Right atrium auricular region (tissue), 2 donors: ENCODE data around the gene N4BP2. TPM values are rescaled to one million over a fixed set of nuclear protein-coding genes. Genes with fewer than 3 reads are reported as not detected.

Experiments
- DNase-seq: peaks from one replicate; pipeline ENCODE4 v3.0.0-alpha.2; 2019; ENCODE audit warnings: low spot score
- H3K27ac ChIP-seq, 2 donors: fragments of 200-600 bp; sonication (generic); 1 replicate in 1 of 2; 2 replicates in 1 of 2; pipeline ENCODE4 v1.5.1; 2016 to 2019
- H3K27me3 ChIP-seq, 2 donors: fragments of 200-600 bp; sonication (generic); one replicate each; pipeline versions ENCODE4 v1.5.1 to v1.6.0; 2017 to 2019
- H3K36me3 ChIP-seq: fragments of 200-600 bp; sonication (generic); one replicate; pipeline ENCODE4 v1.5.1; 2016
- H3K4me1 ChIP-seq, 2 donors: fragments of 200-600 bp; sonication (generic); one replicate each; pipeline versions ENCODE4 v1.5.1 to v1.6.0; 2017 to 2019
- H3K4me3 ChIP-seq, 2 donors: fragments of 200-600 bp; sonication (generic); 1 replicate in 1 of 2; 2 replicates in 1 of 2; pipeline ENCODE4 v1.5.1; 2017 to 2019; ENCODE audit warnings: mild to moderate bottlenecking in 1 of 2, moderate library complexity in 1 of 2
- H3K9me3 ChIP-seq, 2 donors: fragments of 200-600 bp; sonication (generic); one replicate each; pipeline ENCODE4 v1.5.1; 2019
- total RNA-seq, 2 donors: library from RNA; depleted of rRNA; stranded (reverse); fragments of >200 nt; gene quantifications; one replicate each; pipeline ENCODE4 v1.1.0, GENCODE V29; 2016
- TF ChIP-seq, protein P1 (sequence below), 2 donors: fragments of 200-600 bp; sonication (generic); IDR thresholded peaks; one replicate each; pipeline ENCODE4 v1.5.1; 2019; ENCODE audit warnings: antibody characterized with exemption in 2 of 2

N4BP2 gene
- total RNA-seq, 2 donors from 2014 or later: 3.2 to 6.4 TPM

DNA sequence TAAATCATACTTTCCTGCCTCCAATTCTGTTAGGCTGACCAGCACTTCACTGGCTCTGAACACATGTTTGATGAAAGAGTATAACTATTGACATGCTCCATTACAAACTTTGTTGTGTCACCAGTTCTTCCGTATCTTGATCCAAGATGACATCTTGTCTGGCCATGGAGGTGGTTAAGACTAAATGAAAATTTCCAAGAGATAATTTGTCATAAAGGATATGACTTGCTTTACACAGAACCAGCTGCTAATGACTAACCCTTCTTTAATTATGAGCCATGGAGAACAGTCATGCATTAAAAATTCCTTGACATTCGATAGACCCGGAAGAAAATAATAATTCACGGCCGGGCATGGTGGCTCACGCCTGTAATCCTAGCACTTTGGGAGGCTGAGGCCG, 17.7 kb upstream of the N4BP2 start:
- no peaks in the 10 kb centered on the region for H3K36me3 ChIP-seq
- DNase-seq: no peak
- H3K9me3 ChIP-seq: no peaks in the 10 kb centered on the region
- no peak overlapping the region for H3K4me3 ChIP-seq
- TF ChIP-seq, protein P1, sequence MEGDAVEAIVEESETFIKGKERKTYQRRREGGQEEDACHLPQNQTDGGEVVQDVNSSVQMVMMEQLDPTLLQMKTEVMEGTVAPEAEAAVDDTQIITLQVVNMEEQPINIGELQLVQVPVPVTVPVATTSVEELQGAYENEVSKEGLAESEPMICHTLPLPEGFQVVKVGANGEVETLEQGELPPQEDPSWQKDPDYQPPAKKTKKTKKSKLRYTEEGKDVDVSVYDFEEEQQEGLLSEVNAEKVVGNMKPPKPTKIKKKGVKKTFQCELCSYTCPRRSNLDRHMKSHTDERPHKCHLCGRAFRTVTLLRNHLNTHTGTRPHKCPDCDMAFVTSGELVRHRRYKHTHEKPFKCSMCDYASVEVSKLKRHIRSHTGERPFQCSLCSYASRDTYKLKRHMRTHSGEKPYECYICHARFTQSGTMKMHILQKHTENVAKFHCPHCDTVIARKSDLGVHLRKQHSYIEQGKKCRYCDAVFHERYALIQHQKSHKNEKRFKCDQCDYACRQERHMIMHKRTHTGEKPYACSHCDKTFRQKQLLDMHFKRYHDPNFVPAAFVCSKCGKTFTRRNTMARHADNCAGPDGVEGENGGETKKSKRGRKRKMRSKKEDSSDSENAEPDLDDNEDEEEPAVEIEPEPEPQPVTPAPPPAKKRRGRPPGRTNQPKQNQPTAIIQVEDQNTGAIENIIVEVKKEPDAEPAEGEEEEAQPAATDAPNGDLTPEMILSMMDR (IDR thresholded peaks at IDR 0.05): no peak
- no peak overlapping the region for H3K27ac ChIP-seq
- no peaks in the 10 kb centered on the region for H3K4me1 ChIP-seq
- no peaks in the 10 kb centered on the region for H3K27me3 ChIP-seq

DNA sequence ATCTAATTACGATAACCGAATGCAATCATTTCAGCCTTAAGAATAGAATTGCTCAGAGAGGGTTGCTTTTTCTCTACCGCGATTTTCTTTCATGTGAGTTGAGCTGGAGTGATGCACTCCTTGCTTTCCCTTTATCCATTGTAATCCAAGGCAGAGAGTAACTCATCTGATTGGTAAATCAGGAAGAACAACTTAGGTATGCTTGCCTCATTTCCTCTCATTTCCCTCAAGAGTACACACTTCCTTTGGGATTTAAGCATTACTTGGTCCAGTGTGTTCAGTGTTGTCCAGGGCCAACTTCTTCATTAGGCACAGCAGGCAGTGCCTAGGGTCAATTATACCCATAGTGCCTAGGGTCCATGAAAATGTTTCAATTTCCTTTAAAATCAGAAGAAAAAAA, 15.7 kb upstream of the N4BP2 start:
- DNase-seq: no peak
- H3K4me3 ChIP-seq: no peak overlapping the region

DNA sequence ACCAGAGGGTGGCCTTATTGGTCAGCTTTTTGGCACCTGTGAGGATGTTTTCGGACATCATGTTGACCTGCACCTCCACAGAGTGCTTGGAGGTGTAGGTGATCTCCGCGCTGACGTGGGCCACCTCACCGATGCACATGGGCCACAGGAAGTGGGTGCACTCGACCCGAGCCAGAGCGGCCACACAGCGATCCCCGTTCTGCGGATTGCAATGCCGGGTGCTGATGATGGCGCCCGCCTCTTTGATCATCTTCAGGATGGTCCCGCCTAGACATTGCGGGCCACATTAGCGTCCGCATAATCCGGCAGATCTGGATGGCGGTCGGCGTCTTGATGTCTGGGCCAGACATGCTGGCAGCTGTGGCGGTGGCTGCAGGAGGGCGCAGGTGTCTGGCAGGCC, 12.9 kb upstream of the N4BP2 start:
- TF ChIP-seq, protein P1 (IDR thresholded peaks at IDR 0.05): no peak
- no peaks in the 10 kb centered on the region for H3K9me3 ChIP-seq
- H3K4me3 ChIP-seq: no peak overlapping the region
- H3K36me3 ChIP-seq: no peaks in the 10 kb centered on the region
- no peaks in the 10 kb centered on the region for H3K27me3 ChIP-seq
- H3K4me1 ChIP-seq: no peaks in the 10 kb centered on the region
- no peak overlapping the region for H3K27ac ChIP-seq
- no peak for DNase-seq

More for the DNA sequence above, 15.7 kb upstream of the N4BP2 start:
- Histone ChIP-seq H3K27me3 (no peaks in the 10 kb centered on the region), H3K4me1 (no peaks in the 10 kb centered on the region), H3K27ac (no peak overlapping the region), H3K36me3 (no peaks in the 10 kb centered on the region), H3K9me3 (no peaks in the 10 kb centered on the region)
- TF ChIP-seq, protein P1 (IDR thresholded peaks at IDR 0.05): no peak

DNA sequence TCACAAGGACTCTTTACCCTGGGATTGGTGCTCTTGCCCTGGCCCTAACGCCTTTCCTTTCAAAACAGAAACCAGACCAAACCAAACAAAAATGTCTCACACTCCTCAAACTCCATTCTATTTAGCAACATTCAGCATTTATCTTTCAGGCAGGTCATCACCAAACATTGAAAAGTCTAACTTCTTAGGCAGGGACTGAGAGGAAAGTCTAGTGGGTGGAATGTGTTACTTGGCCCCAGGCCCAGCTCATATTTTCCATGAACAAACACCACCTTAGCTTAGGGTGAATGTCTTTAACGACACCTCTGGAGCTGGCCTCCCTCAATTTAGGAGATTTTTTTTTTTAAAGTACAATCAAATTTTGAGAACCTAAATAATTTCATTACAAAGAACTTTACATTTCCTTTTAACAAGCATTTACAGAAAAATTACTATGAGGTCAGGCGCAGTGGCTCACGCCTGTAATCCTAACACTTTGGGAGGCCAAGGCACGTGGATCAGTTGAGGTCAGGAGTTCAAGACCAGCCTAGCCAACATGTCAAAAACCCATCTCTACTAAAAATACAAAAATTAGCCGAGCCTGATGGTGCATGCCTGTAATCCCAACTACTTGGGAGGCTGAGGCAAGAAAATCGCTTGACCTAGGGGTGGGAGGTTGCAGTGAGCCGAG, 10.2 kb upstream of the N4BP2 start:
- Histone ChIP-seq H3K4me1 (no peaks in the 10 kb centered on the region), H3K27ac (no peak overlapping the region), H3K9me3 (no peaks in the 10 kb centered on the region), H3K4me3 (no peak overlapping the region), H3K36me3 (no peaks in the 10 kb centered on the region), H3K27me3 (no peaks in the 10 kb centered on the region)
- TF ChIP-seq, protein P1 (IDR thresholded peaks at IDR 0.05): no peak
- peak; percentile 70 for DNase-seq

DNA sequence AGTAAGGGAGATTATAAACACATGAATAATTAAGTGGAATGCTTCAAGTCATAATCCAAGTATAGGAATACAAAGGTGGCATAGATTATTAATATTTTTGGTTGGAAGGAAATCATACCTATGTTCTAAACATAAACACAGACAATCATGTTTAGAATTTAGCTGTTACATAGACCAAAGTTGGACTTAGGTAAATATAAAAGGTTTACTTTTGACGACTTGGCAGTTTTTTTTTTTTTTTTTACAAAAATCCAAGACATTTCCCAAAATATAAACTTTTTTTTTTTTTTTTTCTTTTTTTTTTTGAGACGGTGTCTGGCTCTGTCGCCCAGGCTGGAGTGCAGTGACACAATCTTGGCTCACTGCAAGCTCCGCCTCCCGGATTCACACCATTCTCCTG, 3.5 kb upstream of the N4BP2 start:
- no peaks in the 10 kb centered on the region for H3K27me3 ChIP-seq
- H3K4me1 ChIP-seq: peaks cover 0 to 12% of the 10 kb centered on the region in 2 donors
- no peaks in the 10 kb centered on the region for H3K36me3 ChIP-seq
- H3K9me3 ChIP-seq: no peaks in the 10 kb centered on the region
- TF ChIP-seq, protein P1 (IDR thresholded peaks at IDR 0.05): no peak
- DNase-seq: no peak
- H3K4me3 ChIP-seq: no peak overlapping the region
- no peak overlapping the region for H3K27ac ChIP-seq

DNA sequence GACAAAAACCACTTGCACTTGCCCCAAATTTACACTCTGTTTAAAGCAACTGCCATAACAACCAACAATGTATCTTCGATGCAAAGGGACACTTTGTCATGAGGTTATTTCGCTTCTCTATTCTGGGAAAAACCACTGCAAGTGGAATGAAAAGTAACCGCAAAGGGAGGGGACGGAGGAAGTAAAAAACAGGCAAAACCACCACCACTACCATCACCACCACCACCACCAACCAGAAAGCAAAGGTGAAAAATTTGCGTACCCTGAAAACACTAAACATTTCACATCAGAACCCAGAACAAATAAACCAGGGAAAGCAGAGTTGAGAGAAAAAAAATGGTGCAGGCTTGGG, 1.2 kb upstream of the N4BP2 start:
- TF ChIP-seq, protein P1 (IDR thresholded peaks at IDR 0.05): no peak
- Histone ChIP-seq H3K36me3 (no peaks in the 10 kb centered on the region), H3K27me3 (no peaks in the 10 kb centered on the region), H3K4me1 (peaks cover 0 to 19% of the 10 kb centered on the region in 2 donors), H3K27ac (peak overlapping the region; percentile 100), H3K9me3 (no peaks in the 10 kb centered on the region), H3K4me3 (peak overlapping the region; percentile 85 to 92)
- DNase-seq: no peak
